ENCODE measurements around the gene VSIG2. TPM values are rescaled to one million over a fixed set of nuclear protein-coding genes. Genes with fewer than 3 reads are reported as not detected.

Gene VSIG2
- total RNA-seq, 1 donor from 2014 or later = 0.26 TPM

- no peak for DNase-seq (ENCODE audit: low read depth, low spot score)
Measured at GRCh38 chr11:124763156-124763947, 11.3 kb upstream of the VSIG2 start.

- no peak for DNase-seq (ENCODE audit: low read depth, low spot score)
Measured at GRCh38 chr11:124762624-124763155, 10.6 kb upstream of the VSIG2 start.

GRCh38 chr11:124762105-124762623, 10.1 kb upstream of the VSIG2 start, which contains the start of gene ESAM:
TSS of gene ESAM (minus strand) at chr11:124762290. CDS start at chr11:124762154, 136 bp downstream.
- no peak for DNase-seq (ENCODE audit: low read depth, low spot score)

- no peak for DNase-seq (ENCODE audit: low read depth, low spot score)
Measured at GRCh38 chr11:124761301-124762104, 9.4 kb upstream of the VSIG2 start.

- DNase-seq (ENCODE audit: low read depth, low spot score) = no peak
Measured at GRCh38 chr11:124760806-124761205, 8.8 kb upstream of the VSIG2 start.

GRCh38 chr11:124760205-124760652, 8.2 kb upstream of the VSIG2 start:
- DNase-seq (ENCODE audit: low read depth, low spot score) = no peak

- DNase-seq (ENCODE audit: low read depth, low spot score) = peak; percentile 100
Measured at GRCh38 chr11:124759266-124760204, 7.5 kb upstream of the VSIG2 start.

GRCh38 chr11:124758355-124759265, 6.6 kb upstream of the VSIG2 start:
- no peak for DNase-seq (ENCODE audit: low read depth, low spot score)

GRCh38 chr11:124757320-124757719, 5.3 kb upstream of the VSIG2 start:
- DNase-seq (ENCODE audit: low read depth, low spot score) = no peak

- no peak for DNase-seq (ENCODE audit: low read depth, low spot score)
Measured at GRCh38 chr11:124756753-124757227, 4.7 kb upstream of the VSIG2 start.

- DNase-seq (ENCODE audit: low read depth, low spot score) = no peak
Measured at GRCh38 chr11:124756033-124756752, 4.1 kb upstream of the VSIG2 start.

GRCh38 chr11:124754710-124755109, 2.7 kb upstream of the VSIG2 start:
- DNase-seq (ENCODE audit: low read depth, low spot score) = no peak

GRCh38 chr11:124754309-124754708, 2.3 kb upstream of the VSIG2 start:
- DNase-seq (ENCODE audit: low read depth, low spot score) = no peak

- DNase-seq (ENCODE audit: low read depth, low spot score) = no peak
Measured at GRCh38 chr11:124753624-124754023, 1.6 kb upstream of the VSIG2 start.

- DNase-seq (ENCODE audit: low read depth, low spot score) = no peak
Measured at GRCh38 chr11:124753205-124753604, 1.1 kb upstream of the VSIG2 start.

- no peak for DNase-seq (ENCODE audit: low read depth, low spot score)
Measured at GRCh38 chr11:124752471-124753102, 532 bp upstream of the VSIG2 start.

- no peak for DNase-seq (ENCODE audit: low read depth, low spot score)
Measured at GRCh38 chr11:124751391-124751740, 689 bp downstream of the VSIG2 start.

GRCh38 chr11:124749912-124750311, 2.1 kb downstream of the VSIG2 start:
- DNase-seq (ENCODE audit: low read depth, low spot score) = no peak
